ENCODE data around the gene LMCD1.

Gene LMCD1

GRCh38 chr3:8481380-8481779 lies 20.2 kb upstream of the LMCD1 start:
- no peak overlapping the region for H3K4me2 ChIP-seq (ENCODE audit: low read length)
- H3K36me3 ChIP-seq (ENCODE audit: insufficient read depth, low read length) = no peaks in the 10 kb centered on the region; the same call in 1 of the 2 replicates
- H3K27me3 ChIP-seq (ENCODE audit: insufficient read depth, low read length) = no peaks in the 10 kb centered on the region
- H3K9ac ChIP-seq (ENCODE audit: low read length) = no peak overlapping the region
- H3K79me2 ChIP-seq (ENCODE audit: insufficient read depth, low read length) = no peaks in the 10 kb centered on the region
- TF ChIP-seq EZH2 (IDR thresholded peaks at IDR 0.05; ENCODE audit: borderline replicate concordance, low read length) (no peak), CTCF (IDR thresholded peaks at IDR 0.05; ENCODE audit: low read length) (no peak)
- H3F3A ChIP-seq (ENCODE audit: insufficient read depth, low read length) = no peaks in the 10 kb centered on the region
- H3K9me3 ChIP-seq (ENCODE audit: low read length) = no peaks in the 10 kb centered on the region
- H3K4me1 ChIP-seq (ENCODE audit: insufficient read depth, low read length, severe bottlenecking) = no peaks in the 10 kb centered on the region
- no peak overlapping the region for H3K27ac ChIP-seq (ENCODE audit: low read depth, low read length, poor library complexity, severe bottlenecking)
- H4K20me1 ChIP-seq (ENCODE audit: insufficient read depth, low read length) = no peaks in the 10 kb centered on the region
- no peak overlapping the region for H3K4me3 ChIP-seq (ENCODE audit: low read depth, low read length, poor library complexity, severe bottlenecking)
- H2AFZ ChIP-seq (ENCODE audit: low read length) = no peak overlapping the region
- H3K9me2 ChIP-seq (ENCODE audit: low read depth, low read length) = no peaks in the 10 kb centered on the region

- Histone ChIP-seq H3K4me2 (ENCODE audit: low read length) (no peak overlapping the region), H3K4me3 (ENCODE audit: low read depth, low read length, poor library complexity, severe bottlenecking) (no peak overlapping the region), H3K9me2 (ENCODE audit: low read depth, low read length) (no peaks in the 10 kb centered on the region), H2AFZ (ENCODE audit: low read length) (no peak overlapping the region), H3F3A (ENCODE audit: insufficient read depth, low read length) (no peaks in the 10 kb centered on the region), H3K9ac (ENCODE audit: low read length) (no peak overlapping the region), H3K4me1 (ENCODE audit: insufficient read depth, low read length, severe bottlenecking) (no peaks in the 10 kb centered on the region), H3K36me3 (ENCODE audit: insufficient read depth, low read length) (no peaks in the 10 kb centered on the region; the same call in 1 of the 2 replicates), H4K20me1 (ENCODE audit: insufficient read depth, low read length) (no peaks in the 10 kb centered on the region), H3K9me3 (ENCODE audit: low read length) (no peaks in the 10 kb centered on the region), H3K27me3 (ENCODE audit: insufficient read depth, low read length) (no peaks in the 10 kb centered on the region), H3K27ac (ENCODE audit: low read depth, low read length, poor library complexity, severe bottlenecking) (no peak overlapping the region), H3K79me2 (ENCODE audit: insufficient read depth, low read length) (no peaks in the 10 kb centered on the region)
- TF ChIP-seq CTCF (IDR thresholded peaks at IDR 0.05; ENCODE audit: low read length) (no peak), EZH2 (IDR thresholded peaks at IDR 0.05; ENCODE audit: borderline replicate concordance, low read length) (no peak)
Observed at GRCh38 chr3:8482263-8482662, 19.4 kb upstream of the LMCD1 start.

- no peak overlapping the region for H3K27ac ChIP-seq (ENCODE audit: low read depth, low read length, poor library complexity, severe bottlenecking)
- no peak overlapping the region for H3K4me2 ChIP-seq (ENCODE audit: low read length)
- no peak overlapping the region for H3K4me3 ChIP-seq (ENCODE audit: low read depth, low read length, poor library complexity, severe bottlenecking)
- no peak for TF ChIP-seq EZH2 (IDR thresholded peaks at IDR 0.05; ENCODE audit: borderline replicate concordance, low read length)
- no peak for TF ChIP-seq CTCF (IDR thresholded peaks at IDR 0.05; ENCODE audit: low read length)
- no peak overlapping the region for H2AFZ ChIP-seq (ENCODE audit: low read length)
- H3F3A ChIP-seq (ENCODE audit: insufficient read depth, low read length) = no peaks in the 10 kb centered on the region
- no peaks in the 10 kb centered on the region for H3K79me2 ChIP-seq (ENCODE audit: insufficient read depth, low read length)
- H3K9me2 ChIP-seq (ENCODE audit: low read depth, low read length) = no peaks in the 10 kb centered on the region
- no peaks in the 10 kb centered on the region for H4K20me1 ChIP-seq (ENCODE audit: insufficient read depth, low read length)
- H3K36me3 ChIP-seq (ENCODE audit: insufficient read depth, low read length) = no peaks in the 10 kb centered on the region; the same call in 1 of the 2 replicates
- no peaks in the 10 kb centered on the region for H3K9me3 ChIP-seq (ENCODE audit: low read length)
- no peaks in the 10 kb centered on the region for H3K27me3 ChIP-seq (ENCODE audit: insufficient read depth, low read length)
- no peak overlapping the region for H3K9ac ChIP-seq (ENCODE audit: low read length)
- no peaks in the 10 kb centered on the region for H3K4me1 ChIP-seq (ENCODE audit: insufficient read depth, low read length, severe bottlenecking)
Observed at GRCh38 chr3:8482960-8483665, 18.5 kb upstream of the LMCD1 start.
